Sigmoid colon (tissue), 7 donors: ENCODE data around the gene SH3RF3. TPM values are rescaled to one million over a fixed set of nuclear protein-coding genes. Genes with fewer than 3 reads are reported as not detected.

Experiments used
- DNase-seq: peaks from one replicate; pipeline ENCODE4 v3.0.0-alpha.2; 2019
- H3K27ac ChIP-seq, 4 donors: fragments of 200-600 bp; sonication (generic); one replicate each; pipeline ENCODE4 v1.5.1; 2016 to 2019; ENCODE audit warnings: mild to moderate bottlenecking in 1 of 4
- H3K27me3 ChIP-seq, 3 donors: fragments of 200-600 bp; sonication (generic); one replicate each; pipeline ENCODE4 v1.5.1; 2019; ENCODE audit warnings: mild to moderate bottlenecking in 1 of 3
- H3K36me3 ChIP-seq, 4 donors: fragments of 200-600 bp; sonication (generic); one replicate each; pipeline ENCODE4 v1.5.1; 2016 to 2019
- H3K4me1 ChIP-seq, 4 donors: fragments of 200-600 bp; sonication (generic); one replicate each; pipeline ENCODE4 v1.5.1; 2017 to 2019
- H3K4me3 ChIP-seq, 4 donors: fragments of 200-600 bp; sonication (generic); one replicate each; pipeline ENCODE4 v1.5.1; 2017 to 2019; ENCODE audit warnings: mild to moderate bottlenecking in 2 of 4, moderate library complexity in 1 of 4
- H3K9me3 ChIP-seq, 4 donors: fragments of 200-600 bp in 3 of 4; sonication (generic) in 3 of 4; one replicate each; pipeline versions ENCODE4 v1.5.1 to v1.6.1; 2013 to 2019
- EP300 ChIP-seq, 4 donors: sonication (generic); formaldehyde crosslinking; IDR thresholded peaks; one replicate each; pipeline ENCODE4 v1.6.1; 2017; ENCODE audit warnings: antibody characterized with exemption in 4 of 4
- POLR2A ChIP-seq, 2 donors: fragments of 450-650 bp; IDR thresholded peaks; one replicate each; pipeline ENCODE4 v1.6.1; 2016; ENCODE audit warnings: antibody characterized with exemption in 2 of 2, mild to moderate bottlenecking in 2 of 2, moderate library complexity in 2 of 2
- POLR2AphosphoS5 ChIP-seq, 4 donors: sonication (generic); formaldehyde crosslinking; IDR thresholded peaks; one replicate each; pipeline ENCODE4 v1.6.1; 2017; ENCODE audit warnings: antibody characterized with exemption in 4 of 4
- WGBS, 2 donors: extraction: QIAGEN DNeasy Blood & Tissue Kit; methylation state at CpG; one replicate each; pipeline ENCODE4 v1.1.7; 2013; 5-methylcytosine and 5-hydroxymethylcytosine counted together
- intact Hi-C: fragments of 100-400 bp; cut with DNase I; formaldehyde crosslinking; loops from one replicate; pipeline ENCODE4 v1.15.1; 2023
- polyA plus RNA-seq, 3 donors: library from polyadenylated mRNA; stranded (reverse); fragments of 200-250 nt; gene quantifications; one replicate each; pipeline ENCODE4 v1.2.3, GENCODE V29; 2013
- total RNA-seq, 4 donors: library from RNA; depleted of rRNA; stranded (reverse); fragments of >200 nt; gene quantifications; one replicate each; pipeline ENCODE4 v1.1.0, GENCODE V29; 2016
- TF ChIP-seq, protein P1 (sequence below), 4 experiments: fragments of 450-650 bp in 3 of 4; fragments of 200-600 bp in 1 of 4; IDR thresholded peaks; one replicate each; pipeline ENCODE4 v1.5.1; 2016 to 2019; ENCODE audit warnings: antibody characterized with exemption in 4 of 4, mild to moderate bottlenecking in 3 of 4, moderate library complexity in 2 of 4
- donor health status: healthy with polysubstance abuse.
- donor health status: Bipolar disorder and iron deficiency.
- donor health status: healthy.

The SH3RF3 gene
- total and polyA plus RNA-seq, 7 donors = 0.69 to 10.0 (median 3.4) TPM

DNA sequence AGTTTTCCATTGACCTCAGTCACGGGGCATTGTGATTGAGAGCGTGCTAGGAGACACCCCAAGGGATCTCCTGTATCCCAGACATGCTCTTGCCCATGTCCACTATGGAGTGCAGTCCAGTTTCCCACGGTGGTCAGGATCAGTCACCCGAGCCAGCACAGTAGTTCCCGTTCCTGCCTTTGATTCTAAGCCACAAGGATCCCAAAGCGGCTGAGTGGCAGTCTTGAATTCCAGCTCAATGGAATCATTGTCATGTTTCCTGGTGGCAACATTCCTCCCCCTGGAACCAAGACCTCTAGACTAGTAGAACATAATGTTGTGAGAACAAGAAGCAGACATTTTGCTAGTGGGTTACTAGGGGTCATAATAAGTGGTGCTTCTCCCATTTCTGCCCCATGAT is 330.5 kb downstream of the SH3RF3 start:
- Histone ChIP-seq H3K4me1 (peaks cover 0 to 13% (median 9%) of the 10 kb centered on the region in 4 donors), H3K4me3 (no peak overlapping the region), H3K27me3 (no peaks in the 10 kb centered on the region), H3K9me3 (no peaks in the 10 kb centered on the region), H3K36me3 (no peaks in the 10 kb centered on the region), H3K27ac (no peak overlapping the region)
- DNase-seq = peak; percentile 46
- intact Hi-C loops = no loop called here
- 90 to 92% methylated on average over 6 of the region's 6 CpGs for WGBS, 2 donors
- TF ChIP-seq, protein P1, sequence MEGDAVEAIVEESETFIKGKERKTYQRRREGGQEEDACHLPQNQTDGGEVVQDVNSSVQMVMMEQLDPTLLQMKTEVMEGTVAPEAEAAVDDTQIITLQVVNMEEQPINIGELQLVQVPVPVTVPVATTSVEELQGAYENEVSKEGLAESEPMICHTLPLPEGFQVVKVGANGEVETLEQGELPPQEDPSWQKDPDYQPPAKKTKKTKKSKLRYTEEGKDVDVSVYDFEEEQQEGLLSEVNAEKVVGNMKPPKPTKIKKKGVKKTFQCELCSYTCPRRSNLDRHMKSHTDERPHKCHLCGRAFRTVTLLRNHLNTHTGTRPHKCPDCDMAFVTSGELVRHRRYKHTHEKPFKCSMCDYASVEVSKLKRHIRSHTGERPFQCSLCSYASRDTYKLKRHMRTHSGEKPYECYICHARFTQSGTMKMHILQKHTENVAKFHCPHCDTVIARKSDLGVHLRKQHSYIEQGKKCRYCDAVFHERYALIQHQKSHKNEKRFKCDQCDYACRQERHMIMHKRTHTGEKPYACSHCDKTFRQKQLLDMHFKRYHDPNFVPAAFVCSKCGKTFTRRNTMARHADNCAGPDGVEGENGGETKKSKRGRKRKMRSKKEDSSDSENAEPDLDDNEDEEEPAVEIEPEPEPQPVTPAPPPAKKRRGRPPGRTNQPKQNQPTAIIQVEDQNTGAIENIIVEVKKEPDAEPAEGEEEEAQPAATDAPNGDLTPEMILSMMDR (IDR thresholded peaks at IDR 0.05) = no peak
- no peak for TF ChIP-seq POLR2A (IDR thresholded peaks at IDR 0.05)
- peak in 2 of 4 donors; percentile 10 to 34 for TF ChIP-seq POLR2AphosphoS5 (IDR thresholded peaks at IDR 0.05)
- no peak for TF ChIP-seq EP300 (IDR thresholded peaks at IDR 0.05)

GRCh38 chr2:109460553-109461324 is 331.7 kb downstream of the SH3RF3 start:
- H3K36me3 ChIP-seq = no peaks in the 10 kb centered on the region
- TF ChIP-seq, protein P1 (IDR thresholded peaks at IDR 0.05) = no peak
- TF ChIP-seq POLR2AphosphoS5 (IDR thresholded peaks at IDR 0.05) (no peak), EP300 (IDR thresholded peaks at IDR 0.05) (no peak), POLR2A (IDR thresholded peaks at IDR 0.05) (no peak)
- no peak overlapping the region for H3K27ac ChIP-seq
- intact Hi-C loops = no loop called here
- H3K4me3 ChIP-seq = no peak overlapping the region
- peaks cover 0 to 11% (median 9%) of the 10 kb centered on the region in 4 donors for H3K4me1 ChIP-seq
- peak; percentile 24 for DNase-seq
- H3K9me3 ChIP-seq = no peaks in the 10 kb centered on the region
- H3K27me3 ChIP-seq = no peaks in the 10 kb centered on the region
- WGBS, 2 donors = 94% methylated on average over 4 of the region's 4 CpGs

DNA sequence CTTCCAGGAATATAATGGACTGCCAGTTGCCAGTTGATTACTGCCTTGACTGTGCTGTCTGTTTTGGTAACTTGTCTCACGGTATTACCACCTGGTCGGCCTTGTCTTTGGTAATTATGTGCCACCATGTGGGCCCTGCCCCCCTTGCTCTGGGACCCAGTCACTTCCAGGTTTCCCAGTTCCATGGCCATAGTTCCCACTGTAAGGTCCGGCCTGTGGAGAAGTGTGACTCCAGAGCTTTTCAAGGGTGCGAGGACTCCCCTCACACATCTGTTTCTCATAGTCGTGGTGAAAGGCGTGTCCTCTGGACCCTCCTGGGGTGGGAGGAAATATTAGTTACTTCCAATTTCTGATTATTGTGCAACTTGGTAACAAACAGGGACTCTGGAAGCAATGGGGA is 334.2 kb downstream of the SH3RF3 start:
- H3K27ac ChIP-seq = no peak overlapping the region
- H3K9me3 ChIP-seq = no peaks in the 10 kb centered on the region
- 76 to 80% methylated on average over 6 of the region's 6 CpGs for WGBS, 2 donors
- DNase-seq = peak; percentile 15
- H3K4me1 ChIP-seq = no peaks in the 10 kb centered on the region
- TF ChIP-seq EP300 (IDR thresholded peaks at IDR 0.05) = no peak
- no peak for TF ChIP-seq POLR2AphosphoS5 (IDR thresholded peaks at IDR 0.05)
- TF ChIP-seq POLR2A (IDR thresholded peaks at IDR 0.05) = no peak
- TF ChIP-seq, protein P1 (IDR thresholded peaks at IDR 0.05) = no peak
- intact Hi-C loops = no loop called here
- no peaks in the 10 kb centered on the region for H3K36me3 ChIP-seq
- H3K4me3 ChIP-seq = no peak overlapping the region
- H3K27me3 ChIP-seq = no peaks in the 10 kb centered on the region

DNA sequence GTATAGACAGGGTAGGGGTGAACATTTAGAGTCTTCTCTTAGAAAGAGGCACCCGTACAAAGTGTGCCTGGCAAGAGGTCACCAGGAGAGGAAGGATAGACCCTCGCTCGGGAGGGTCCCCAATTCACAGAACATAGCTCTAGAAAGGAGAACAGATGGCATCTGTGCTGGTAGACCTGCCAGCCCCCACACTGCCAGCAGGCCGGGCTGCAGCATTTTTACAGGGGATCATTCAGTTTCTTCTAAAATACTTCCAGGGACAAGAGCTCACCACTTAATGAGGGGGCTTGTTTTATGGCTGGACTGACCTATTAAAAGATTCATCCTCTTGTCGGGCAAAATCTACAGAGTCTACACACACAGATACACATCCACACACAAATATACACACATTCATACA is 334.9 kb downstream of the SH3RF3 start:
- Histone ChIP-seq H3K27me3 (no peaks in the 10 kb centered on the region), H3K4me3 (no peak overlapping the region), H3K27ac (no peak overlapping the region), H3K4me1 (no peaks in the 10 kb centered on the region), H3K9me3 (no peaks in the 10 kb centered on the region), H3K36me3 (no peaks in the 10 kb centered on the region)
- intact Hi-C loops = no loop called here
- peak; percentile 11 for DNase-seq
- no peak for TF ChIP-seq POLR2AphosphoS5 (IDR thresholded peaks at IDR 0.05)
- no peak for TF ChIP-seq EP300 (IDR thresholded peaks at IDR 0.05)
- TF ChIP-seq, protein P1 (IDR thresholded peaks at IDR 0.05) = no peak
- no peak for TF ChIP-seq POLR2A (IDR thresholded peaks at IDR 0.05)
- WGBS, 2 donors = 92 to 94% methylated on average over 5 of the region's 5 CpGs
